ENCODE measurements around the gene FIBCD1.

DNA sequence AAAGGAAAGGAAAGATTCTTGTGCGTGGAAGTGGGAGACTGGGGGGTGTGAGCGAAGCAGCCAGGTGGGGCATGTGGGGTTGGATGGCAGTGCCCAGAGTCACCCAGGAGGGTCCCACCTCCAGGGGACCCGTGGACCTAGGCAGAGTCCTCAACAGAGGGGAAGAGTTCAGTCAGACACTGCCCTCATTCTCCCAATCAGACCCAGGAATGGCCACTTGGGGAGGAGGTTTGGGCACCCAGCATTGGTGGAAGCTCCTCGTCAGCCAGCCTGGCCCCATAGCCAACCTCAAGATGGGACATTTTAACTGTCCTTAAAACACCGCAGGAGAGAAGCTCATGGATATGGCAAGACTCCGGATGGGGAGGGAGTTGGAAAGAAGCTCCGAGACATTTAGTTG is 48.0 kb upstream of the FIBCD1 start:
- TF ChIP-seq POLR2A (IDR thresholded peaks at IDR 0.05; ENCODE audit: low read depth, low read length) (no peak), POLR2AphosphoS5 (IDR thresholded peaks at IDR 0.05; ENCODE audit: low read depth, low read length) (no peak), SPI1 (IDR thresholded peaks at IDR 0.05; ENCODE audit: low read depth, low read length) (no peak), PAX5 (IDR thresholded peaks at IDR 0.05; ENCODE audit: insufficient read depth, low read length, severe bottlenecking) (no peak)
